HepG2 (cell line): ENCODE measurements around the gene ENTPD2. TPM values are rescaled to one million over a fixed set of nuclear protein-coding genes. Genes with fewer than 3 reads are reported as not detected.

Experiments
- ATF5 ChIP-seq: sonication (generic); formaldehyde crosslinking; IDR thresholded peaks from 2 replicates; pipeline ENCODE4 v1.4.0; 2020; ENCODE audit warnings: mild to moderate bottlenecking, low read depth, missing genetic modification reagents
- HDAC2 ChIP-seq: sonication (generic); formaldehyde crosslinking; IDR thresholded peaks from 2 replicates; pipeline ENCODE4 v1.4.0; 2020; ENCODE audit warnings: missing genetic modification reagents
- HNRNPLL ChIP-seq: fragments of 200-400 bp; formaldehyde crosslinking; IDR thresholded peaks from 2 replicates; pipeline ENCODE4 v1.6.1; 2017; ENCODE audit warnings: mild to moderate bottlenecking, low read depth, low read length; ENCODE audit not compliant: poor library complexity, severe bottlenecking
- JDP2 ChIP-seq: sonication (generic); formaldehyde crosslinking; IDR thresholded peaks from 2 replicates; pipeline ENCODE4 v1.8.1; 2022; ENCODE audit warnings: missing genetic modification reagents, borderline replicate concordance
- KDM2A ChIP-seq: sonication (generic); formaldehyde crosslinking; IDR thresholded peaks from 2 replicates; pipeline ENCODE4 v1.4.0; 2020; ENCODE audit warnings: low read depth, missing genetic modification reagents, borderline replicate concordance
- NFAT5 ChIP-seq: sonication (generic); formaldehyde crosslinking; IDR thresholded peaks from 2 replicates; pipeline ENCODE4 v1.4.0; 2020; ENCODE audit warnings: missing genetic modification reagents
- RELA ChIP-seq: sonication (generic); formaldehyde crosslinking; IDR thresholded peaks from 2 replicates; pipeline ENCODE4 v1.4.0; 2020; ENCODE audit warnings: missing genetic modification reagents
- ZFP1 ChIP-seq: IDR thresholded peaks from 2 replicates; pipeline ENCODE4 v1.6.1; 2016
- ZFP82 ChIP-seq: sonication (generic); formaldehyde crosslinking; IDR thresholded peaks from 2 replicates; pipeline ENCODE4 v1.5.1; 2020; ENCODE audit warnings: mild to moderate bottlenecking, missing genetic modification reagents, borderline replicate concordance
- ZHX2 ChIP-seq, 2 experiments: sonication (generic) in 1 of 2; formaldehyde crosslinking in 1 of 2; IDR thresholded peaks; 2 replicates each; pipeline versions ENCODE4 v1.6.1 to v1.9.0; 2014 to 2022; ENCODE audit warnings: antibody characterized with exemption in 1 of 2, borderline replicate concordance in 1 of 2, inconsistent platforms in 1 of 2, low read depth in 1 of 2, missing genetic modification reagents in 1 of 2
- ZNF121 ChIP-seq: sonication (generic); formaldehyde crosslinking; IDR thresholded peaks from 2 replicates; pipeline ENCODE4 v1.5.0; 2020; ENCODE audit warnings: mild to moderate bottlenecking, missing genetic modification reagents
- ZNF275 ChIP-seq: sonication (generic); formaldehyde crosslinking; IDR thresholded peaks from 2 replicates; pipeline ENCODE4 v1.8.0; 2022; ENCODE audit warnings: missing genetic modification reagents, mild to moderate bottlenecking, inconsistent platforms, borderline replicate concordance
- polyA plus RNA-seq, 8 experiments: library from polyadenylated mRNA; depleted of rRNA in 3 of 8; stranded (reverse) in 7 of 8; unstranded in 1 of 8; fragments of >200 nt; fragmentation: Illumina TruSeq in 4 of 8; extraction: Trizol in 4 of 8; gene quantifications; 2 replicates each; pipeline versions ENCODE4 v1.2.1 to v1.2.3, GENCODE V29; 2011 to 2016; ENCODE audit warnings: low read depth in 4 of 8, missing spikeins in 1 of 8, mixed read lengths in 1 of 8; ENCODE audit not compliant: insufficient read depth in 1 of 8
- total RNA-seq, 5 experiments: library from RNA; depleted of rRNA; stranded (reverse); fragments of >200 nt; fragmentation: Illumina TruSeq; extraction: Trizol; gene quantifications; 2 replicates each; pipeline ENCODE4 v1.2.3, GENCODE V29; 2016; ENCODE audit warnings: low read depth in 1 of 5

Gene ENTPD2
- total and polyA plus RNA-seq, 2 of the 13 experiments (the other 11 are each of a cell fraction or from before 2014, with no cell fraction given) = 0.95 to 3.2 TPM

- TF ChIP-seq NFAT5 (no peak; the same call in none of the 2 replicates), RELA (CRISPR knock-in tag) (0 out of 2 replicates have a peak, but pooled peaks have one; percentile 22), ZNF121 (CRISPR knock-in tag) (no peak), ZFP1 (no peak), ZHX2 (IDR thresholded peaks at IDR 0.05; ENCODE audit: low read depth) (peak; percentile 72; the same call in 1 of the 2 replicates), ZHX2 (CRISPR knock-in tag; IDR thresholded peaks at IDR 0.05; ENCODE audit: borderline replicate concordance) (no peak), KDM2A (CRISPR knock-in tag) (peak; percentile 72), HDAC2 (peak; percentile 73), ATF5 (CRISPR knock-in tag) (no peak), ZFP82 (CRISPR knock-in tag) (peak; percentile 80; the same call in 1 of the 2 replicates), JDP2 (no peak; the same call in 1 of the 2 replicates), ZNF275 (peak; percentile 90), HNRNPLL (peak; percentile 100)
Observed at GRCh38 chr9:137086531-137087408, 32.9 kb upstream of the ENTPD2 start, which contains the start of gene MAN1B1 (continued).
